ENCODE measurements around the gene ARID3A. TPM values are rescaled to one million over a fixed set of nuclear protein-coding genes. Genes with fewer than 3 reads are reported as not detected.

Gene ARID3A
- total RNA-seq, 2 donors from 2014 or later = 121 to 124 TPM

- Mint-ChIP-seq H3K4me1 (no peaks in the 10 kb centered on the region), H3K36me3 (ENCODE audit: low read depth) (peaks cover 9% of the 10 kb centered on the region), H3K4me3 (no peak overlapping the region), H3K27me3 (ENCODE audit: insufficient read depth) (peaks cover 38% of the 10 kb centered on the region), H3K9me3 (peaks cover 8% of the 10 kb centered on the region), H3K27ac (no peak overlapping the region)
- no peak for TF ChIP-seq CTCF (conservative IDR thresholded peaks at IDR 0.05)
- Histone ChIP-seq H3K27me3 (ENCODE audit: control insufficient read depth, insufficient read depth, low read length, poor library complexity, severe bottlenecking) (peaks cover 39% of the 10 kb centered on the region), H3K27ac (ENCODE audit: low read depth, low read length) (no peak overlapping the region), H3K36me3 (ENCODE audit: control insufficient read depth, insufficient read depth, low read length) (no peaks in the 10 kb centered on the region), H3K4me3 (ENCODE audit: low read length) (no peak overlapping the region), H3K4me1 (ENCODE audit: control insufficient read depth, insufficient read depth, low read length) (no peaks in the 10 kb centered on the region), H3K9ac (ENCODE audit: extremely low read depth, low read length, poor library complexity, severe bottlenecking) (no peak overlapping the region), H3K9me3 (ENCODE audit: control insufficient read depth, low read length) (no peaks in the 10 kb centered on the region)
- 61 to 89% methylated on average over 2 to 4 of the region's 4 CpGs for WGBS, 2 experiments (ENCODE audit: insufficient coverage in 1 of 2, insufficient read length in 1 of 2)
- no peak for DNase-seq
These were observed 76.8 kb downstream of the ARID3A start for GRCh38 chr19:1002600-1002999.

DNA sequence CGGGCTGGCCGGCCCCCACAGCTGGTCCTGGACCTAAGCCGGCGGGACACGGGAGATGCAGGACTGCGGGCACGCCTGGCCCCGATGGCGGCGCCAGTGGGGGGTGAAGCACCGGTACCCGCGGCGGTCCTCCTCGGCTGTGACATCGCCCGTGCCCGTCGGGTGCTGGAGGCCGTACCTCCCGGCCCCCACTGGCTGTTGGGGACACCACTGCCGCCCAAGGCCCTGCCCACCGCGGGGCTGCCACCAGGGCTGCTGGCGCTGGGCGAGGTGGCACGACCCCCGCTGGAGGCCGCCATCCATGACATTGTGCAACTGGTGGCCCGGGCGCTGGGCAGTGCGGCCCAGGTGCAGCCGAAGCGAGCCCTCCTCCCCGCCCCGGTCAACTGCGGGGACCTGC lies 77.4 kb downstream of the ARID3A start:
- Histone ChIP-seq H3K4me3 (ENCODE audit: low read length) (no peak overlapping the region), H3K9me3 (ENCODE audit: control insufficient read depth, low read length) (no peaks in the 10 kb centered on the region), H3K27me3 (ENCODE audit: control insufficient read depth, insufficient read depth, low read length, poor library complexity, severe bottlenecking) (peaks cover 32% of the 10 kb centered on the region), H3K27ac (ENCODE audit: low read depth, low read length) (no peak overlapping the region), H3K4me1 (ENCODE audit: control insufficient read depth, insufficient read depth, low read length) (no peaks in the 10 kb centered on the region), H3K9ac (ENCODE audit: extremely low read depth, low read length, poor library complexity, severe bottlenecking) (no peak overlapping the region), H3K36me3 (ENCODE audit: control insufficient read depth, insufficient read depth, low read length) (no peaks in the 10 kb centered on the region)
- 92 to 93% methylated on average over 21 to 37 of the region's 37 CpGs for WGBS, 2 experiments (ENCODE audit: insufficient coverage in 1 of 2, insufficient read length in 1 of 2)
- peaks cover 31% of the 10 kb centered on the region for H3K27me3 Mint-ChIP-seq (ENCODE audit: insufficient read depth)
- no peak for DNase-seq
- no peak for TF ChIP-seq CTCF (conservative IDR thresholded peaks at IDR 0.05)
- no peaks in the 10 kb centered on the region for H3K4me1 Mint-ChIP-seq
- H3K9me3 Mint-ChIP-seq = peaks cover 8% of the 10 kb centered on the region
- H3K4me3 Mint-ChIP-seq = no peak overlapping the region
- no peak overlapping the region for H3K27ac Mint-ChIP-seq
- peaks cover 9% of the 10 kb centered on the region for H3K36me3 Mint-ChIP-seq (ENCODE audit: low read depth)

GRCh38 chr19:1004204-1004802 lies 78.5 kb downstream of the ARID3A start:
- Mint-ChIP-seq H3K4me1 (no peaks in the 10 kb centered on the region), H3K27me3 (ENCODE audit: insufficient read depth) (peaks cover 22% of the 10 kb centered on the region), H3K9me3 (peaks cover 8% of the 10 kb centered on the region), H3K27ac (no peak overlapping the region), H3K4me3 (no peak overlapping the region), H3K36me3 (ENCODE audit: low read depth) (peaks cover 12% of the 10 kb centered on the region)
- H3K27me3 ChIP-seq (ENCODE audit: control insufficient read depth, insufficient read depth, low read length, poor library complexity, severe bottlenecking) = peaks cover 22% of the 10 kb centered on the region
- DNase-seq = no peak
- no peak for TF ChIP-seq CTCF (conservative IDR thresholded peaks at IDR 0.05)
- H3K36me3 ChIP-seq (ENCODE audit: control insufficient read depth, insufficient read depth, low read length) = no peaks in the 10 kb centered on the region
- H3K9ac ChIP-seq (ENCODE audit: extremely low read depth, low read length, poor library complexity, severe bottlenecking) = no peak overlapping the region
- H3K4me1 ChIP-seq (ENCODE audit: control insufficient read depth, insufficient read depth, low read length) = no peaks in the 10 kb centered on the region
- WGBS, 2 experiments (ENCODE audit: insufficient coverage in 1 of 2, insufficient read length in 1 of 2) = 90 to 93% methylated on average over 20 to 32 of the region's 32 CpGs
- no peak overlapping the region for H3K27ac ChIP-seq (ENCODE audit: low read depth, low read length)
- no peaks in the 10 kb centered on the region for H3K9me3 ChIP-seq (ENCODE audit: control insufficient read depth, low read length)
- no peak overlapping the region for H3K4me3 ChIP-seq (ENCODE audit: low read length)

Measured in endodermal cell (in vitro differentiated cells).